GM21447 (cell line): ENCODE results near the gene DNAAF5.
"Not testable (repeated sequence)": the region's sequence is repeated elsewhere in the genome, so short reads cannot be mapped to it uniquely, and the experiment has no call there.

ENCODE experiments used
- ATAC-seq: cut with Tn5 transposase; IDR thresholded peaks from one replicate; pipeline ENCODE4 v1.9.1; 2021; ENCODE audit not compliant: unreplicated experiment

DNAAF5 gene

GRCh38 chr7:745431-746154, 19.1 kb downstream of the DNAAF5 start:
- ATAC-seq: no peak

GRCh38 chr7:746155-747061, 19.9 kb downstream of the DNAAF5 start:
- no peak for ATAC-seq

GRCh38 chr7:747186-747585, 20.7 kb downstream of the DNAAF5 start:
- ATAC-seq: no peak

GRCh38 chr7:748446-748845, 21.9 kb downstream of the DNAAF5 start:
- ATAC-seq: no peak

- no peak for ATAC-seq
Observed at GRCh38 chr7:749140-749551, 22.6 kb downstream of the DNAAF5 start.

GRCh38 chr7:750111-750905, 23.8 kb downstream of the DNAAF5 start:
- ATAC-seq: no peak

GRCh38 chr7:751826-752225, 25.3 kb downstream of the DNAAF5 start:
- no peak for ATAC-seq

- not testable (repeated sequence) for ATAC-seq
Observed at GRCh38 chr7:752256-752655, 25.8 kb downstream of the DNAAF5 start.

GRCh38 chr7:753190-753589, 26.7 kb downstream of the DNAAF5 start:
- no peak for ATAC-seq

- no peak for ATAC-seq
Observed at GRCh38 chr7:754531-755412, 28.3 kb downstream of the DNAAF5 start.

GRCh38 chr7:755413-755805, 28.9 kb downstream of the DNAAF5 start:
- no peak for ATAC-seq

GRCh38 chr7:756231-756927, 29.9 kb downstream of the DNAAF5 start:
- no peak for ATAC-seq

GRCh38 chr7:756928-757560, 30.5 kb downstream of the DNAAF5 start:
- ATAC-seq: no peak

- ATAC-seq: no peak
Observed at GRCh38 chr7:757741-758163, 31.3 kb downstream of the DNAAF5 start.

- ATAC-seq: no peak
Observed at GRCh38 chr7:759569-759968, 33.1 kb downstream of the DNAAF5 start.

GRCh38 chr7:760006-760405, 33.5 kb downstream of the DNAAF5 start:
- no peak for ATAC-seq

GRCh38 chr7:761101-761500, 34.6 kb downstream of the DNAAF5 start:
- ATAC-seq: no peak

GRCh38 chr7:761631-762030, 35.1 kb downstream of the DNAAF5 start:
- no peak for ATAC-seq

GRCh38 chr7:762885-763284, 36.4 kb downstream of the DNAAF5 start:
- no peak for ATAC-seq
